Keratinocyte (primary cell): ENCODE measurements around the gene USP28.

Source experiments
- CTCF ChIP-seq, 3 experiments: IDR thresholded peaks in 1 of 3; conservative IDR thresholded peaks in 1 of 3; optimal IDR thresholded peaks in 1 of 3; 2 replicates in 2 of 3; 3 replicates in 1 of 3; pipeline versions ENCODE3 to v1.5.1; 2011; ENCODE audit warnings: low read length in 3 of 3, mild to moderate bottlenecking in 3 of 3, moderate library complexity in 2 of 3, control low read depth in 1 of 3, inconsistent platforms in 1 of 3; ENCODE audit not compliant: insufficient read depth in 2 of 3; ENCODE audit errors: extremely low read depth in 1 of 3
- EZH2 ChIP-seq: IDR thresholded peaks from one replicate; pipeline ENCODE4 v1.6.1; 2012; ENCODE audit warnings: inconsistent platforms, mild to moderate bottlenecking, low read length, moderate library complexity

DNA sequence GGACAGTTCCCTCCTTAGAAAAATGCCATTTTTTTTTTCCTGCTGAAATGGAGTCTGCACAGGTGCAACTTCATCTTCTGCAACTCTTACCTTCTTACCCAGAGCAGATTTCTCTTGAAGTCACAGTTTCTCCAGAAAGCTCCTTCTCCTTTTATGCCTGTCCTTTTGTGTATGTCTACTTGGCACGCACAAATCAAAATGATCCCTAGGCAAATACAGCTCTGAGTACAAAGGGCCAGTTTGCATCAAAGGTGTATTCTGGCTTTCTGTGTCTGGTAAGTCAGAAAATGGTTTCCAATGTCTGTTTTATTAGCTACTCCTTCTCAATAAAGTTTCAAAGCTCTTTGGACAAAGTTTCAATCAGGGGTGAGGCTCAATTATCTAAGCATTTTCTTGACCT lies 93.2 kb downstream of the USP28 start:
- TF ChIP-seq CTCF (optimal IDR thresholded peaks at IDR 0.05 in 1 of 3, IDR thresholded peaks at IDR 0.05 in 1 of 3, conservative IDR thresholded peaks at IDR 0.05 in 1 of 3; ENCODE audit: extremely low read depth in 1 of 3, insufficient read depth in 2 of 3, low read length in 3 of 3): no peak
- TF ChIP-seq EZH2: no peak
